BLaER1 treated with 17β-estradiol and CSF1 and Interleukin-3, amounts not matched to agents 10 nM and 100 nM (cell line): Measurements from ENCODE around the gene ACAD9.
"Not testable (repeated sequence)": the region's sequence is repeated elsewhere in the genome, so short reads cannot be mapped to it uniquely, and the experiment has no call there.

Source experiments
- H3K27ac ChIP-seq, 11 experiments: shearing (Covaris generic); formaldehyde crosslinking; 2 replicates each; pipeline ENCODE4 v1.8.1; 2022
- H3K27me3 ChIP-seq, 11 experiments: shearing (Covaris generic); formaldehyde crosslinking; 2 replicates each; pipeline ENCODE4 v1.8.1; 2022
- H3K36me3 ChIP-seq, 11 experiments: shearing (Covaris generic); formaldehyde crosslinking; 2 replicates each; pipeline ENCODE4 v1.8.1; 2022
- H3K4me1 ChIP-seq, 10 experiments: shearing (Covaris generic); formaldehyde crosslinking; 2 replicates each; pipeline ENCODE4 v1.8.1; 2022
- H3K4me2 ChIP-seq, 11 experiments: shearing (Covaris generic); formaldehyde crosslinking; 2 replicates each; pipeline ENCODE4 v1.8.1; 2022
- H3K4me3 ChIP-seq, 10 experiments: shearing (Covaris generic); formaldehyde crosslinking; 2 replicates each; pipeline ENCODE4 v1.8.1; 2022
- H3K9ac ChIP-seq, 11 experiments: shearing (Covaris generic); formaldehyde crosslinking; 2 replicates each; pipeline ENCODE4 v1.8.1; 2022
- H3K9me3 ChIP-seq, 11 experiments: shearing (Covaris generic); formaldehyde crosslinking; replicated peaks in 1 of 11; 2 replicates each; pipeline ENCODE4 v1.8.1; 2022
- H4K20me1 ChIP-seq, 11 experiments: shearing (Covaris generic); formaldehyde crosslinking; 2 replicates each; pipeline ENCODE4 v1.8.1; 2022
- Cebpa-rat ChIP-seq, 11 experiments: shearing (Covaris generic); IDR thresholded peaks; 2 replicates each; pipeline ENCODE4 v1.8.1; 2022

The ACAD9 gene

DNA sequence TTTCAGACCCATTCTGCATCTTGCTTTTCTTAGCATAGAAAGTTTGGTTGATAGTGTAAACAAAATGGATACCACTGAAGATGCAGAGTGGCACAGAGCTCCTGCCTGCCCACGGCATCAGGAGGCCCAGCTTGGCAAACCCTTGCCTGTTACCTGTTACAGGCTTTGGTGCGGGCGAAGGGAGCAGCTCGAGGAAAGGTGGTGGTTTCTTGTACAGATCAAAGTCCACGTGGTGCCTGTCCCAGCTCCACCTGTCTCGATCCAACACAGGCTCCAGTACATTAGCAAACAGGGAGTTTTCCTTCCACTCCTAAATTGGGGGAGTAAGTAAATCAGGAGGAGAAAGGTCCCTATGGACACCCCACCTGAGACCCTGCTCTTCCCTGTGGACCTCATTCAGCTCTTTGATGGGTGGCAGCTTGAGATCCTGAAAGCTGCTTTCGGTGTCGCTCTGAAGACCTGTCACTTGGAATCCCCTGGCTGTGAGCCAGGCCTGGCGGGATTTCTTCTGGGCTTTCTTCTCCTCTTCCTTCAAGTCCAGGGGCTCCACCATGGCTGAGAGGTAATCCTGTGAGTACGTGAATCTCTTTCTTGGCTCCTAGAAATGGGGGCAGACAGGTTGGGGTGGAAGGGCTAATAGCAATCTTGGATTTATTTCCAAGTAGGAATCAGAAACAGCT lies 35.7 kb downstream of the ACAD9 start:
- Histone ChIP-seq H3K9me3 (peaks cover 18 to 26% (median 22%) of the 10 kb centered on the region in 11 experiments), H3K9ac (no peak overlapping the region), H3K4me2 (no peak overlapping the region), H4K20me1 (peaks cover 0 to 10% (median 0%) of the 10 kb centered on the region in 11 experiments; a peak in 3 of 22 replicates), H3K4me1 (no peaks in the 10 kb centered on the region), H3K27ac (no peak overlapping the region), H3K4me3 (no peak overlapping the region), H3K36me3 (peaks cover 82 to 100% (median 99%) of the 10 kb centered on the region in 11 experiments), H3K27me3 (no peaks in the 10 kb centered on the region)
- TF ChIP-seq Cebpa-rat (IDR thresholded peaks at IDR 0.05), result no peak

- peaks cover 60 to 95% (median 89%) of the 10 kb centered on the region in 11 experiments for H3K36me3 ChIP-seq
- no peak overlapping the region; a peak in 1 of 22 replicates for H3K9ac ChIP-seq
- 0 out of 22 replicates have a peak, but pooled peaks cover 0 to 8% (median 0%) of the 10 kb centered on the region in 11 experiments for H4K20me1 ChIP-seq
- H3K4me1 ChIP-seq, result peaks cover 0 to 2% (median under 1%) of the 10 kb centered on the region in 10 experiments; a peak in 6 of 20 replicates
- H3K27ac ChIP-seq, result no peak overlapping the region
- H3K4me2 ChIP-seq, result no peak overlapping the region
- H3K27me3 ChIP-seq, result no peaks in the 10 kb centered on the region
- no peak overlapping the region for H3K4me3 ChIP-seq
- no peak for TF ChIP-seq Cebpa-rat (IDR thresholded peaks at IDR 0.05)
- peaks cover 36 to 48% (median 44%) of the 10 kb centered on the region in 11 experiments for H3K9me3 ChIP-seq
These were observed 37.9 kb downstream of the ACAD9 start for GRCh38 chr3:128917291-128917690.

DNA sequence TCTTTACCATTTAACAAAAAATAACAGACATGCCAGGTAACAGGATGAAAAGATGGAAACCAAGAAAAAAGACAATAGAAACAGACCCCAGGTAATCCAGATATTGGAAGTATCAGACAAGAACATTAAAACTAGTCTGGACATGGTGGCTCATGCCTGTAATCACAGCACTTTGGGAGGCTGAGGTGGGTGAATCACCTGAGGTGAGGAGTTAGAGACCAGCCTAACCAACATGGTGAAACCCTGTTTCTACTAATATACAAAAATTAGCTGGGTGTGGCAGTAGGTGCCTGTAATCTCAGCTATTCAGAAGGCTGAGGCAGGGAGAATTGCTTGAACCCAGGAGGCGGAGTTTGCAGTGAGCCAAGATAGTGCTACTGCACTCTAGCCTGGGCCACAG lies 40.6 kb downstream of the ACAD9 start:
- no peaks in the 10 kb centered on the region for H3K27me3 ChIP-seq
- no peak for TF ChIP-seq Cebpa-rat (IDR thresholded peaks at IDR 0.05)
- no peaks in the 10 kb centered on the region for H4K20me1 ChIP-seq
- peaks cover 53 to 73% (median 67%) of the 10 kb centered on the region in 11 experiments for H3K9me3 ChIP-seq
- no peak overlapping the region; a peak in 1 of 20 replicates for H3K4me3 ChIP-seq
- H3K4me2 ChIP-seq, result no peak overlapping the region
- no peak overlapping the region for H3K9ac ChIP-seq
- H3K4me1 ChIP-seq, result peaks cover 0 to 19% (median 15%) of the 10 kb centered on the region in 10 experiments; a peak in 17 of 20 replicates
- no peak overlapping the region for H3K27ac ChIP-seq
- H3K36me3 ChIP-seq, result peaks cover 33 to 70% (median 63%) of the 10 kb centered on the region in 11 experiments

GRCh38 chr3:128922804-128923459 lies 43.5 kb downstream of the ACAD9 start:
- peak overlapping the region; percentile 27 to 78 (median 62); a peak in 20 of 22 replicates for H3K4me2 ChIP-seq
- H3K9me3 ChIP-seq, result peaks cover 82 to 100% (median 94%) of the 10 kb centered on the region in 11 experiments
- no peak overlapping the region for H3K4me3 ChIP-seq

GRCh38 chr3:128923576-128923975 lies 44.2 kb downstream of the ACAD9 start:
- Histone ChIP-seq H3K4me2 (peak overlapping the region in 9 of 11 experiments; percentile 47 to 78 (median 62); a peak in 17 of 22 replicates), H3K9me3 (peaks cover 80 to 99% (median 91%) of the 10 kb centered on the region in 11 experiments), H3K4me1 (peaks cover 0 to 19% (median 15%) of the 10 kb centered on the region in 10 experiments; a peak in 17 of 20 replicates), H3K36me3 (peaks cover 12 to 39% (median 28%) of the 10 kb centered on the region in 11 experiments), H3K27ac (no peak overlapping the region), H3K27me3 (no peaks in the 10 kb centered on the region), H3K9ac (no peak overlapping the region), H3K4me3 (no peak overlapping the region), H4K20me1 (no peaks in the 10 kb centered on the region)
- TF ChIP-seq Cebpa-rat (IDR thresholded peaks at IDR 0.05), result no peak

More at GRCh38 chr3:128922804-128923459, 43.5 kb downstream of the ACAD9 start:
- Histone ChIP-seq H3K4me1 (peaks cover 0 to 19% (median 15%) of the 10 kb centered on the region in 10 experiments; a peak in 17 of 20 replicates), H3K27me3 (no peaks in the 10 kb centered on the region), H3K36me3 (peaks cover 12 to 45% (median 35%) of the 10 kb centered on the region in 11 experiments), H3K9ac (no peak overlapping the region), H3K27ac (no peak overlapping the region), H4K20me1 (no peaks in the 10 kb centered on the region)
- TF ChIP-seq Cebpa-rat (IDR thresholded peaks at IDR 0.05), result no peak

GRCh38 chr3:128923986-128924385 lies 44.6 kb downstream of the ACAD9 start:
- not testable (repeated sequence) for H3K9ac ChIP-seq, H3K27me3 ChIP-seq, H3K27ac ChIP-seq, H4K20me1 ChIP-seq, H3K4me3 ChIP-seq
- Histone ChIP-seq H3K36me3 (peaks cover 11 to 35% (median 24%) of the 10 kb centered on the region in 11 experiments), H3K4me2 (peak overlapping the region in 3 of 11 experiments; percentile 59 to 63 (median 62); a peak in 5 of 22 replicates), H3K4me1 (peaks cover 0 to 19% (median 15%) of the 10 kb centered on the region in 10 experiments; a peak in 17 of 20 replicates), H3K9me3 (peaks cover 80 to 98% (median 90%) of the 10 kb centered on the region in 11 experiments)

DNA sequence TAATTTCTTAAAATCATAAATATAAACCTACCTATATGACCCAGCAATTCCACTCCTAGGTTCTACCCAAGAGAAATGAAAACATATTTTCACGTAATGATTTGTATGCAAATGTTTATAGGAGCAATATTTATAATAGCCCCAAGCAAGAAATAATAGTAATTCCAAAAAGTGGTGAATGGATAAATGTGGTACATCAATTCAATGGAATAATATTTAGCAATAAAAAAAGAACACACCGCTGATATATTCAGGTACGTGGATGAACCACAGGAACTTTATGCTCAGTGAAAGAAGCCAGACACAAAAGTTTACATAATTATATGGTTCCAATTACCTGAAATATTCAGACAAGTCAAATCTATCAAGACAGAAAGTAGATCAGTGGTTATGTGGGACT lies 49.9 kb downstream of the ACAD9 start:
- peaks cover 0 to 10% (median 0%) of the 10 kb centered on the region in 11 experiments; a peak in 4 of 22 replicates for H3K36me3 ChIP-seq
- H3K27me3 ChIP-seq, result no peaks in the 10 kb centered on the region
- no peak overlapping the region for H3K27ac ChIP-seq
- H3K4me2 ChIP-seq, result no peak overlapping the region
- H3K4me3 ChIP-seq, result no peak overlapping the region
- no peak for TF ChIP-seq Cebpa-rat (IDR thresholded peaks at IDR 0.05)
- H4K20me1 ChIP-seq, result no peaks in the 10 kb centered on the region
- H3K4me1 ChIP-seq, result no peaks in the 10 kb centered on the region
- H3K9ac ChIP-seq, result no peak overlapping the region
- H3K9me3 ChIP-seq, result peaks cover 41 to 52% (median 49%) of the 10 kb centered on the region in 11 experiments

DNA sequence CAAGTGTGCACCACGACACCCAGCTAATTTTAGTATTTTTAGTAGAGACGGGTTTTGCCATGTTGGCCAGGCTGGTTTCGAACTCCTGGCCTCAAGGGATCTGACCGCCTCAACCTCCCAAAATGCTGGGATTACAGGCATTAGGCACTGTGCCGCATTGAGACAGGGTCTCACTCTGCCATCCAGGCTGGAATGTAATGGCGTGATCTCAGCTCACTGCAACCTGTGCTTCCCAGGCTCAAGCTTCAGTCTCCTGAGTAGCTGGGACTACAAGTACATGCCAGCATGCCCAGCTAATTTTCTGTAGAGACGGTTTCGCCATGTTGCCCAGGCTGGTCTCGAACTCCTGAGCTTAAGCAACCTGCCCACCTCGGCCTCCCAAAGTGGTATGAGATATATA lies 51.6 kb downstream of the ACAD9 start:
- Histone ChIP-seq H4K20me1 (no peaks in the 10 kb centered on the region), H3K27ac (no peak overlapping the region), H3K4me2 (no peak overlapping the region), H3K36me3 (no peaks in the 10 kb centered on the region), H3K9me3 (peaks cover 25 to 36% (median 33%) of the 10 kb centered on the region in 11 experiments), H3K27me3 (no peaks in the 10 kb centered on the region), H3K9ac (no peak overlapping the region), H3K4me3 (no peak overlapping the region), H3K4me1 (no peaks in the 10 kb centered on the region)
- no peak for TF ChIP-seq Cebpa-rat (IDR thresholded peaks at IDR 0.05)

DNA sequence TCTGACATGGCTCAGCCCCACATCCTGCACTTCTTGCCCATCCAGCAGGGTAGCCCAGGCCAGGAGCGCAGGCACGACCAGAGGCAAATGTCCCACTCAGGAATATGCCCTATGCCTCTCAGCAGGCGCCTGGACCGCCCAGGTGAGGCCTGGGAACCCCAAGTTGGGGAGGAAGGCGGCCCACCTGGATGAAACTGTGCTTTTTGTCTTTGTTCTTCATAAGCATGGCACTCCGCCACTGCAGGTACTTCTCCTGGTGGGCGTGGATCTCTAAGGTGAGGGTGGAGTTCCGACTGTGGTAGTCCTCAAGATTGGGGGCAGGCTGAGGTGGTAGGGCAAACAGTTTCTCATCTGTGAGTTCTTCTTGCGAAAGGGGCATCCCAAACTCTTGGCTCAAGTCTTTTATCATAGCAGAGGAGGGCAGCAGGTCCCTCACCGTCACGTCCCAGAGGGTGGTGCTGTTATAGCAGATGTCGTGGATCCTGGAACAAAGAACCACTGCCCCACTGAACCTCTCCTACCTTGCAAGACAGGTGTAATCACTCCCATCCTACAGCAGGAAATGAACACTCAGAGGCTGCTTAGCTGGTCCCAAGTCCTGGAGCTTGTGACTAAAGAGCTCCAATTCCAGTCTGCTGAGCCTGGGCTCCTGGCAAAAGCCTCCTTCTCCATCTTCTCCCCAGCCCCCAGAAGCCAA lies 53.2 kb downstream of the ACAD9 start:
- H3K27me3 ChIP-seq, result no peaks in the 10 kb centered on the region
- TF ChIP-seq Cebpa-rat (IDR thresholded peaks at IDR 0.05), result no peak
- peaks cover 9 to 21% (median 16%) of the 10 kb centered on the region in 11 experiments; a peak in 19 of 22 replicates for H3K9me3 ChIP-seq
- no peak overlapping the region for H3K9ac ChIP-seq
- no peaks in the 10 kb centered on the region for H3K36me3 ChIP-seq
- no peak overlapping the region for H3K4me3 ChIP-seq
- H4K20me1 ChIP-seq, result no peaks in the 10 kb centered on the region
- H3K4me1 ChIP-seq, result no peaks in the 10 kb centered on the region
- no peak overlapping the region for H3K27ac ChIP-seq
- H3K4me2 ChIP-seq, result no peak overlapping the region
